HepG2 (cell line): Measurements from ENCODE around the gene MC1R. TPM values are rescaled to one million over a fixed set of nuclear protein-coding genes. Genes with fewer than 3 reads are reported as not detected.
A peak's percentile ranks its signal among the peaks of the same experiment; 100 is the strongest.

Experiments used
- ARNT ChIP-seq: fragments of 450-650 bp; IDR thresholded peaks from 2 replicates; pipeline ENCODE4 v1.6.1; 2017
- BRCA1 ChIP-seq: sonication (generic); formaldehyde crosslinking; IDR thresholded peaks from 2 replicates; pipeline ENCODE4 v1.4.0; 2020; ENCODE audit warnings: missing genetic modification reagents
- CREB1 ChIP-seq, 2 experiments: fragments of 450-650 bp in 1 of 2; IDR thresholded peaks; 2 replicates each; pipeline ENCODE4 v1.6.1; 2016 to 2017; ENCODE audit warnings: control low read depth in 1 of 2, mild to moderate bottlenecking in 1 of 2, missing compliant biosample characterization in 1 of 2, missing genetic modification characterization in 1 of 2
- GABPA ChIP-seq, 2 experiments: IDR thresholded peaks; 2 replicates each; pipeline ENCODE4 v1.6.1; 2011 to 2016; ENCODE audit warnings: low read depth in 2 of 2, low read length in 1 of 2, missing biosample characterization in 1 of 2, missing genetic modification characterization in 1 of 2
- JUNB ChIP-seq: sonication (generic); formaldehyde crosslinking; IDR thresholded peaks from 2 replicates; pipeline ENCODE4 v1.8.0; 2022; ENCODE audit warnings: missing genetic modification reagents, mild to moderate bottlenecking, borderline replicate concordance
- KDM1A ChIP-seq: IDR thresholded peaks from 2 replicates; pipeline ENCODE4 v1.6.1; 2016; ENCODE audit warnings: missing compliant biosample characterization
- PCBP1 ChIP-seq: fragments of 200-400 bp; formaldehyde crosslinking; IDR thresholded peaks from 2 replicates; pipeline ENCODE4 v1.6.1; 2017; ENCODE audit warnings: mild to moderate bottlenecking, low read depth, low read length, borderline replicate concordance
- PHF8 ChIP-seq: sonication (generic); formaldehyde crosslinking; IDR thresholded peaks from 2 replicates; pipeline ENCODE4 v1.5.0; 2020; ENCODE audit warnings: missing genetic modification reagents
- SCMH1 ChIP-seq: sonication (generic); formaldehyde crosslinking; IDR thresholded peaks from 2 replicates; pipeline ENCODE4 v1.9.0; 2021; ENCODE audit warnings: missing genetic modification reagents, mild to moderate bottlenecking, borderline replicate concordance
- TCF7L2 ChIP-seq: IDR thresholded peaks from 2 replicates; pipeline ENCODE4 v1.6.1; 2011; ENCODE audit warnings: mild to moderate bottlenecking, low read depth, low read length, moderate library complexity
- ZBTB21 ChIP-seq: sonication (generic); formaldehyde crosslinking; IDR thresholded peaks from 2 replicates; pipeline ENCODE4 v1.4.0; 2020; ENCODE audit warnings: missing genetic modification reagents
- ZBTB8A ChIP-seq: sonication (generic); formaldehyde crosslinking; IDR thresholded peaks from 2 replicates; pipeline ENCODE4 v1.4.0; 2020; ENCODE audit warnings: mild to moderate bottlenecking, low read depth, missing genetic modification reagents, borderline replicate concordance
- ZFYVE20 ChIP-seq: sonication (generic); formaldehyde crosslinking; IDR thresholded peaks from 2 replicates; pipeline ENCODE4 v1.8.0; 2023; ENCODE audit warnings: low read depth, mild to moderate bottlenecking, moderate library complexity, missing genetic modification reagents, borderline replicate concordance
- ZNF225 ChIP-seq: sonication (generic); formaldehyde crosslinking; IDR thresholded peaks from 2 replicates; pipeline ENCODE4 v1.4.0; 2020; ENCODE audit warnings: mild to moderate bottlenecking, missing genetic modification reagents
- ZNF446 ChIP-seq: sonication (generic); formaldehyde crosslinking; IDR thresholded peaks from 2 replicates; pipeline ENCODE4 v1.5.0; 2020; ENCODE audit warnings: mild to moderate bottlenecking, missing genetic modification reagents
- ZNF83 ChIP-seq: sonication (generic); formaldehyde crosslinking; IDR thresholded peaks from 2 replicates; pipeline ENCODE4 v1.4.0; 2020; ENCODE audit warnings: missing genetic modification reagents, mild to moderate bottlenecking, borderline replicate concordance
- ZSCAN31 ChIP-seq: sonication (generic); formaldehyde crosslinking; IDR thresholded peaks from 2 replicates; pipeline ENCODE4 v1.5.0; 2020; ENCODE audit warnings: low read depth, mild to moderate bottlenecking, missing genetic modification reagents
- polyA plus RNA-seq, 8 experiments: library from polyadenylated mRNA; depleted of rRNA in 3 of 8; stranded (reverse) in 7 of 8; unstranded in 1 of 8; fragments of >200 nt; fragmentation: Illumina TruSeq in 4 of 8; extraction: Trizol in 4 of 8; gene quantifications; 2 replicates each; pipeline versions ENCODE4 v1.2.1 to v1.2.3, GENCODE V29; 2011 to 2016; ENCODE audit warnings: low read depth in 4 of 8, missing spikeins in 1 of 8, mixed read lengths in 1 of 8; ENCODE audit not compliant: insufficient read depth in 1 of 8
- total RNA-seq, 5 experiments: library from RNA; depleted of rRNA; stranded (reverse); fragments of >200 nt; fragmentation: Illumina TruSeq; extraction: Trizol; gene quantifications; 2 replicates each; pipeline ENCODE4 v1.2.3, GENCODE V29; 2016; ENCODE audit warnings: low read depth in 1 of 5
- TF ChIP-seq, protein P1 (sequence below): sonication (generic); formaldehyde crosslinking; IDR thresholded peaks from 2 replicates; pipeline ENCODE4 v1.5.1; 2020; ENCODE audit warnings: mild to moderate bottlenecking, missing genetic modification reagents, borderline replicate concordance
- TF ChIP-seq, protein P2 (sequence below): IDR thresholded peaks from 2 replicates; pipeline ENCODE4 v1.6.1; 2016; ENCODE audit warnings: missing genetic modification reagents, missing compliant biosample characterization
- TF ChIP-seq, protein P3 (sequence below): IDR thresholded peaks from 2 replicates; pipeline ENCODE4 v1.6.1; 2016
- TF ChIP-seq, protein P4 (sequence below): IDR thresholded peaks from 2 replicates; pipeline ENCODE4 v1.6.1; 2016; ENCODE audit warnings: mild to moderate bottlenecking

Gene MC1R
- total and polyA plus RNA-seq, 2 of the 13 experiments (the other 11 are each of a cell fraction or from before 2014, with no cell fraction given), result 9.1 to 14.8 TPM

DNA sequence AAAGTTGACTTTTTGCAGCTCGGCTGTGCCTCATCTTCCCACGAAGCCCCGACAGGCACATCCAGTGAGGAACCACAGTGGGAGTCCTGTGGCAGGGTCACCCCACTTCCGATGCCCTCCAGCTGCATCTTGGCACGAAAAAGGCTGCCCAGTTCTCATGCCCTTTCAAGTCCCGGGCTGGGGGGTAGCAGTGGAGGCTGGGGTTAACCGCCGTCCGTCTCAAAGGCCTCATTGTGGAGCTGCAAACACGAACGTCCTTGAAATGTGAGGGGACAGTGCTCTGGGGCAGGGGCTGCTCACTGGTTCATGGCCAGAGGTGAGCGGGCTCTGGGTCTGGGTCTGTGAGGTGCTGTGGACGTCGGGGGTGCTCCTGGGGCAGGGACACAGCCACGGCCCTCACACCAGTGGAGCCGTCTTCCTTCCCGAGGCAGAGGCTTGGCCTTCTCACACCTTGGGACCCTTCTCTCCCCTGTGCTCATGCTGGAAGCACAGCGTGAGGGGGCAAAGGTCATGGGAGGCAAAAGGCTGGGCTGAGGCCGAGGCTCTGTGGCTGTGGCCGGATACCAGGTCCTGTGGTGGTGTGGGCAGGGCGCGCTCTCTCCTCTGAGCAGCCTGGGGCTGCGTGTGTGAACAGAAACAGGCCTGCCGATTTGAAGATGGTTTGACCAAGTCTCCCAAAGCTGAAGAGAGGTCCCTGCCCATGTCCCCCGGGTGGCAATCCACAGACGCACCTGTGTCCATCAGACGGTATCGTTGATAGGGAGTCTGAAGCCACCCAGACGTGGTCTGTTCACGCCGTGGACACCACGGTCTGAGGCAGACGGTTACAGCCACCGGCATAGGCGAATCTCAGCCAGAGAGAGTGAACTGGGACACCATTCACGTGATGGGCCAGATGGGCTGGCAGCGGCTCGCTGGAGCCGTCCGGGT is 3.1 kb upstream of the MC1R start (continued):
- TF ChIP-seq ZNF225 (no peak; the same call in none of the 2 replicates), ZNF446 (CRISPR knock-in tag) (no peak), CREB1 (IDR thresholded peaks at IDR 0.05) (no peak), CREB1 (CRISPR knock-in tag; IDR thresholded peaks at IDR 0.05) (no peak), BRCA1 (CRISPR knock-in tag) (peak; percentile 97), PHF8 (CRISPR knock-in tag) (peak; percentile 69), TCF7L2 (no peak), ZBTB21 (CRISPR knock-in tag) (no peak), ZSCAN31 (CRISPR knock-in tag) (peak; percentile 79), ZBTB8A (CRISPR knock-in tag) (peak; percentile 74; the same call in 1 of the 2 replicates), GABPA (IDR thresholded peaks at IDR 0.05; ENCODE audit: low read depth, low read length) (no peak), GABPA (CRISPR knock-in tag; IDR thresholded peaks at IDR 0.05; ENCODE audit: low read depth) (no peak), PCBP1 (peak; percentile 55; the same call in 1 of the 2 replicates), JUNB (CRISPR knock-in tag) (peak; percentile 31; the same call in 1 of the 2 replicates), ARNT (no peak), ZFYVE20 (CRISPR knock-in tag) (no peak), KDM1A (no peak), SCMH1 (CRISPR knock-in tag) (no peak), ZNF83 (CRISPR knock-in tag) (peak; percentile 94)
- TF ChIP-seq, protein P1, sequence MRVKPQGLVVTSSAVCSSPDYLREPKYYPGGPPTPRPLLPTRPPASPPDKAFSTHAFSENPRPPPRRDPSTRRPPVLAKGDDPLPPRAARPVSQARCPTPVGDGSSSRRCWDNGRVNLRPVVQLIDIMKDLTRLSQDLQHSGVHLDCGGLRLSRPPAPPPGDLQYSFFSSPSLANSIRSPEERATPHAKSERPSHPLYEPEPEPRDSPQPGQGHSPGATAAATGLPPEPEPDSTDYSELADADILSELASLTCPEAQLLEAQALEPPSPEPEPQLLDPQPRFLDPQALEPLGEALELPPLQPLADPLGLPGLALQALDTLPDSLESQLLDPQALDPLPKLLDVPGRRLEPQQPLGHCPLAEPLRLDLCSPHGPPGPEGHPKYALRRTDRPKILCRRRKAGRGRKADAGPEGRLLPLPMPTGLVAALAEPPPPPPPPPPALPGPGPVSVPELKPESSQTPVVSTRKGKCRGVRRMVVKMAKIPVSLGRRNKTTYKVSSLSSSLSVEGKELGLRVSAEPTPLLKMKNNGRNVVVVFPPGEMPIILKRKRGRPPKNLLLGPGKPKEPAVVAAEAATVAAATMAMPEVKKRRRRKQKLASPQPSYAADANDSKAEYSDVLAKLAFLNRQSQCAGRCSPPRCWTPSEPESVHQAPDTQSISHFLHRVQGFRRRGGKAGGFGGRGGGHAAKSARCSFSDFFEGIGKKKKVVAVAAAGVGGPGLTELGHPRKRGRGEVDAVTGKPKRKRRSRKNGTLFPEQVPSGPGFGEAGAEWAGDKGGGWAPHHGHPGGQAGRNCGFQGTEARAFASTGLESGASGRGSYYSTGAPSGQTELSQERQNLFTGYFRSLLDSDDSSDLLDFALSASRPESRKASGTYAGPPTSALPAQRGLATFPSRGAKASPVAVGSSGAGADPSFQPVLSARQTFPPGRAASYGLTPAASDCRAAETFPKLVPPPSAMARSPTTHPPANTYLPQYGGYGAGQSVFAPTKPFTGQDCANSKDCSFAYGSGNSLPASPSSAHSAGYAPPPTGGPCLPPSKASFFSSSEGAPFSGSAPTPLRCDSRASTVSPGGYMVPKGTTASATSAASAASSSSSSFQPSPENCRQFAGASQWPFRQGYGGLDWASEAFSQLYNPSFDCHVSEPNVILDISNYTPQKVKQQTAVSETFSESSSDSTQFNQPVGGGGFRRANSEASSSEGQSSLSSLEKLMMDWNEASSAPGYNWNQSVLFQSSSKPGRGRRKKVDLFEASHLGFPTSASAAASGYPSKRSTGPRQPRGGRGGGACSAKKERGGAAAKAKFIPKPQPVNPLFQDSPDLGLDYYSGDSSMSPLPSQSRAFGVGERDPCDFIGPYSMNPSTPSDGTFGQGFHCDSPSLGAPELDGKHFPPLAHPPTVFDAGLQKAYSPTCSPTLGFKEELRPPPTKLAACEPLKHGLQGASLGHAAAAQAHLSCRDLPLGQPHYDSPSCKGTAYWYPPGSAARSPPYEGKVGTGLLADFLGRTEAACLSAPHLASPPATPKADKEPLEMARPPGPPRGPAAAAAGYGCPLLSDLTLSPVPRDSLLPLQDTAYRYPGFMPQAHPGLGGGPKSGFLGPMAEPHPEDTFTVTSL (CRISPR knock-in tag), result 0 out of 2 replicates have a peak, but pooled peaks have one; percentile 44
- TF ChIP-seq, protein P2, sequence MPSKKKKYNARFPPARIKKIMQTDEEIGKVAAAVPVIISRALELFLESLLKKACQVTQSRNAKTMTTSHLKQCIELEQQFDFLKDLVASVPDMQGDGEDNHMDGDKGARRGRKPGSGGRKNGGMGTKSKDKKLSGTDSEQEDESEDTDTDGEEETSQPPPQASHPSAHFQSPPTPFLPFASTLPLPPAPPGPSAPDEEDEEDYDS (CRISPR knock-in tag), result no peak
- TF ChIP-seq, protein P3, sequence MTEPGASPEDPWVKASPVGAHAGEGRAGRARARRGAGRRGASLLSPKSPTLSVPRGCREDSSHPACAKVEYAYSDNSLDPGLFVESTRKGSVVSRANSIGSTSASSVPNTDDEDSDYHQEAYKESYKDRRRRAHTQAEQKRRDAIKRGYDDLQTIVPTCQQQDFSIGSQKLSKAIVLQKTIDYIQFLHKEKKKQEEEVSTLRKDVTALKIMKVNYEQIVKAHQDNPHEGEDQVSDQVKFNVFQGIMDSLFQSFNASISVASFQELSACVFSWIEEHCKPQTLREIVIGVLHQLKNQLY (CRISPR knock-in tag), result peak; percentile 48; the same call in 1 of the 2 replicates
- TF ChIP-seq, protein P4, sequence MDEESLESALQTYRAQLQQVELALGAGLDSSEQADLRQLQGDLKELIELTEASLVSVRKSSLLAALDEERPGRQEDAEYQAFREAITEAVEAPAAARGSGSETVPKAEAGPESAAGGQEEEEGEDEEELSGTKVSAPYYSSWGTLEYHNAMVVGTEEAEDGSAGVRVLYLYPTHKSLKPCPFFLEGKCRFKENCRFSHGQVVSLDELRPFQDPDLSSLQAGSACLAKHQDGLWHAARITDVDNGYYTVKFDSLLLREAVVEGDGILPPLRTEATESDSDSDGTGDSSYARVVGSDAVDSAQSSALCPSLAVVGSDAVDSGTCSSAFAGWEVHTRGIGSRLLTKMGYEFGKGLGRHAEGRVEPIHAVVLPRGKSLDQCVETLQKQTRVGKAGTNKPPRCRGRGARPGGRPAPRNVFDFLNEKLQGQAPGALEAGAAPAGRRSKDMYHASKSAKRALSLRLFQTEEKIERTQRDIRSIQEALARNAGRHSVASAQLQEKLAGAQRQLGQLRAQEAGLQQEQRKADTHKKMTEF (CRISPR knock-in tag), result peak; percentile 85; the same call in 1 of the 2 replicates
